Bronchial epithelial cell (primary cell): ENCODE results near the gene PLCB1. TPM values are rescaled to one million over a fixed set of nuclear protein-coding genes. Genes with fewer than 3 reads are reported as not detected.
"Not testable (repeated sequence)": the region's sequence is repeated elsewhere in the genome, so short reads cannot be mapped to it uniquely, and the experiment has no call there.

Source experiments
- DNase-seq: peaks from one replicate; pipeline ENCODE4 v3.0.0-alpha.2; 2010; ENCODE audit warnings: low read depth
- FAIRE-seq: peaks from 2 replicates; lab custom pipeline; 2011; peaks lifted over from hg19 to GRCh38; lab: Jason Lieb, UNC
- H3K27me3 ChIP-seq: 2 replicates; pipeline ENCODE4 v1.5.1; 2011; ENCODE audit warnings: low read length; ENCODE audit not compliant: control insufficient read depth, insufficient read depth
- H3K36me3 ChIP-seq: 2 replicates; pipeline ENCODE4 v1.5.1; 2011; ENCODE audit warnings: low read length; ENCODE audit not compliant: control insufficient read depth, insufficient read depth
- H3K4me3 ChIP-seq: 2 replicates; pipeline ENCODE4 v1.5.1; 2011; ENCODE audit warnings: mild to moderate bottlenecking, low read depth, low read length, control low read depth
- CTCF ChIP-seq: IDR thresholded peaks from 2 replicates; pipeline ENCODE4 v1.5.1; 2011; ENCODE audit warnings: mild to moderate bottlenecking, moderate library complexity, low read length, control low read depth, inconsistent platforms; ENCODE audit not compliant: insufficient read depth, severe bottlenecking
- total RNA-seq: library from RNA; depleted of rRNA; stranded (reverse); fragments of >200 nt; gene quantifications from 2 replicates; pipeline ENCODE4 v1.2.1, GENCODE V29; 2014

PLCB1 gene
- total RNA-seq, 1 donor from 2014 or later, result 1.1 TPM

GRCh38 chr20:8583566-8584043, 451.5 kb downstream of the PLCB1 start:
- Histone ChIP-seq H3K36me3 (no peaks in the 10 kb centered on the region), H3K4me3 (no peak overlapping the region), H3K27me3 (no peaks in the 10 kb centered on the region)
- no peak for FAIRE-seq
- DNase-seq, result peak; percentile 7
- TF ChIP-seq CTCF, result no peak

GRCh38 chr20:8587251-8587650, 455.2 kb downstream of the PLCB1 start:
- Histone ChIP-seq H3K36me3 (no peaks in the 10 kb centered on the region), H3K4me3 (no peak overlapping the region), H3K27me3 (no peaks in the 10 kb centered on the region)
- no peak for DNase-seq
- no peak for TF ChIP-seq CTCF
- no peak for FAIRE-seq

- H3K4me3 ChIP-seq, result no peak overlapping the region
- H3K36me3 ChIP-seq, result no peaks in the 10 kb centered on the region
- no peaks in the 10 kb centered on the region for H3K27me3 ChIP-seq
- DNase-seq (no peak), FAIRE-seq (no peak)
- no peak for TF ChIP-seq CTCF
Observed at GRCh38 chr20:8587810-8588209, 455.7 kb downstream of the PLCB1 start.

GRCh38 chr20:8589956-8590355, 457.9 kb downstream of the PLCB1 start:
- no peaks in the 10 kb centered on the region for H3K36me3 ChIP-seq
- DNase-seq, result no peak
- FAIRE-seq, result no peak
- no peak for TF ChIP-seq CTCF
- no peaks in the 10 kb centered on the region for H3K27me3 ChIP-seq
- H3K4me3 ChIP-seq, result no peak overlapping the region

GRCh38 chr20:8600910-8601541, 469.0 kb downstream of the PLCB1 start:
- H3K27me3 ChIP-seq, FAIRE-seq, H3K36me3 ChIP-seq, H3K4me3 ChIP-seq, DNase-seq: not testable (repeated sequence)

GRCh38 chr20:8601542-8601912, 469.5 kb downstream of the PLCB1 start:
- DNase-seq (peak; percentile 32), FAIRE-seq (no peak)
- Histone ChIP-seq H3K27me3 (no peaks in the 10 kb centered on the region), H3K36me3 (no peaks in the 10 kb centered on the region), H3K4me3 (no peak overlapping the region)
- TF ChIP-seq CTCF, result no peak
